Vagina (tissue), 2 donors: ENCODE data around the gene TRPM1.

Experiments used
- POLR2A ChIP-seq, 2 donors: fragments of 450-650 bp; IDR thresholded peaks; one replicate each; pipeline ENCODE4 v1.6.1; 2017; ENCODE audit warnings: antibody characterized with exemption in 2 of 2, mild to moderate bottlenecking in 2 of 2, moderate library complexity in 2 of 2
- TF ChIP-seq, protein P1 (sequence below), 3 experiments: fragments of 450-650 bp in 2 of 3; fragments of 200-600 bp in 1 of 3; sonication (generic) in 1 of 3; IDR thresholded peaks; one replicate each; pipeline ENCODE4 v1.5.1; 2017 to 2019; ENCODE audit warnings: antibody characterized with exemption in 3 of 3, mild to moderate bottlenecking in 2 of 3, moderate library complexity in 2 of 3

GRCh38 chr15:31010036-31010435 is 91.5 kb downstream of the TRPM1 start:
- no peak for TF ChIP-seq POLR2A (IDR thresholded peaks at IDR 0.05)
- TF ChIP-seq, protein P1, sequence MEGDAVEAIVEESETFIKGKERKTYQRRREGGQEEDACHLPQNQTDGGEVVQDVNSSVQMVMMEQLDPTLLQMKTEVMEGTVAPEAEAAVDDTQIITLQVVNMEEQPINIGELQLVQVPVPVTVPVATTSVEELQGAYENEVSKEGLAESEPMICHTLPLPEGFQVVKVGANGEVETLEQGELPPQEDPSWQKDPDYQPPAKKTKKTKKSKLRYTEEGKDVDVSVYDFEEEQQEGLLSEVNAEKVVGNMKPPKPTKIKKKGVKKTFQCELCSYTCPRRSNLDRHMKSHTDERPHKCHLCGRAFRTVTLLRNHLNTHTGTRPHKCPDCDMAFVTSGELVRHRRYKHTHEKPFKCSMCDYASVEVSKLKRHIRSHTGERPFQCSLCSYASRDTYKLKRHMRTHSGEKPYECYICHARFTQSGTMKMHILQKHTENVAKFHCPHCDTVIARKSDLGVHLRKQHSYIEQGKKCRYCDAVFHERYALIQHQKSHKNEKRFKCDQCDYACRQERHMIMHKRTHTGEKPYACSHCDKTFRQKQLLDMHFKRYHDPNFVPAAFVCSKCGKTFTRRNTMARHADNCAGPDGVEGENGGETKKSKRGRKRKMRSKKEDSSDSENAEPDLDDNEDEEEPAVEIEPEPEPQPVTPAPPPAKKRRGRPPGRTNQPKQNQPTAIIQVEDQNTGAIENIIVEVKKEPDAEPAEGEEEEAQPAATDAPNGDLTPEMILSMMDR (IDR thresholded peaks at IDR 0.05): no peak
